ENCODE measurements around the gene SYNGR1.

Gene SYNGR1

DNA sequence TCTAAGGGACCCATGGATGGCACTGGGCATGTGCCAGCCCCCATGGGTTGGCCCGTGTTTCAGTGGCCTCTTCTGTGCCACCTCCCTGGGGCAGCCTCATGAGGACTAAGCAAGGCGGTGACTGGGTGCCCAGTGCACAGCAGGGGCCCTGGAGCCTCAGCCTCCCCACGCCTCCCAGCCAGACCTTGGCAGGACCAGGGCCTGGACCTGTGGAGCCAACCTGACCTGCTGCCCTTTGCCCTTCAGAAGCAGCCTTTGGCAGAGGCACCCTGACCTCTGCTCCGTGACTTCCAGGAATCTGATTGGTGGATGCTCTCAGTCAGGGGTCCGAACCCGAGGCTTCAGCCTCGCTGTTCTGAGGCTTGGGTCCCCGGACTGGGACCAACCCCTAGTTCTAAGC, 25.0 kb downstream of the SYNGR1 start:
- DNase-seq, result no peak

DNA sequence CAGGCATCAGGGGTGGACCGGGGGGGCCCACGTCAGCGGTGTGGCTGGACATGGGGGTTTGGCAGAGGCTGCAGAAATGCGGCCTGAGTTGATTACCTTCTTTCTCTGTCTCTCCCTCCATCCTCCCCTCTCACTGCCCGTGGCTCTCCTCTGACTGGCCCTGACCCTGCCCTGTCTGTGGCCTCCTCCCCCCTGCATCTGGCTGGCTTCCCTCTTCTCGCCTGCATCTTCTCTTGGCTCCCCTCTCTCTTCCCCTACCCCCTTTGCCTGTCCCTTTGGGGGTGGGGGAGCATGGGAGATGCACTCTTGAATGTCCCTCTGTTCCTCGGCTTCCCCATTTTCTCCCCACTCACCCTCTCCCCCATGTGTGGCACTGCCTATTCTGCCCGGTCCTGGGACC, 25.9 kb downstream of the SYNGR1 start:
- no peak for DNase-seq

DNA sequence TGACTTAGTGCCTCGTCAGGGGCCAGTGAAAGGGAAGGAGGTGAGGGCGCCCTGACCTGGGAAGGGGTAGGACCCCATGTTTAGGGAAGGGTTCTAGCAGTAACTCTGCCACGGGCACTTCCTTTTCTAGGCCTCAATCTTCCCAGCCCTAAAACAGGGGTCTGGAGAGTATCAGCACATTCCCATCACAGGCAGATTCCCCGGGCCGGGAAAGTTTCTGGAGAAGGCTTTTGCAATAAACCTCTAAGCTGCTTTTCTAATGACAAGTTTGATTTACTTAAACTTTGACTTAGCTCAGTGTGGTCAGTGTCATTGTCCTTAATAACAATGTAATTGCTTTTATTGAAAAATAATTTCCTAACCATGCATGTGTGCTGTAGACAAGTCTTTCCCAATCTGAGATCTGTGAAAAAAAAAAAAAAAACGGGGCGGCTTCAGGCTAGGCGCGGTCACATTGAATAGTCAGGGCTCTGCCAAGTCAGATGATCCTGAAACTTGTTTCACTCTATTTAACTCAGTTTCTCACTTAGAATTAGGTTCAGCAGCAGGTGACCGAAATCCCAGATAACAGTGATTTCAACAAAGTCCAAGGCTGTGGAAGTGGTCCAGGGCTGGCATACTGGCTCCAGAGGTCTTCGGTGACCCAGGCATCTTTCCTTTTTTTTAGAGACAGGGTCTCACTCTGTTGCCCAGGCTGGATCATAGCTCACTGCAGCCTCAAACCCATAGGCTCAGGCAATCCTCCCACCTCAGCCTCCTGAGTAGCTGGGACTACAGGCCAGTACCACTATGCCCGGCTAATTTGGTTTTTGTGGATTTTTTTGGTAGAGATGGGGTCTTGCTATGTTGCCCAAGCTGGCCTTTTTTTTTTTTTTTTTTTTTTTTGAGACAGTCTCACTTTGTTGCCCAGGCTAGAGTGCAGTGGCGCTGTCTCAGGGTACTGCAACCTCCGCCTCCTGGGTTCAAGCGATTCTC, 30.3 kb downstream of the SYNGR1 start:
- DNase-seq, result no peak

DNA sequence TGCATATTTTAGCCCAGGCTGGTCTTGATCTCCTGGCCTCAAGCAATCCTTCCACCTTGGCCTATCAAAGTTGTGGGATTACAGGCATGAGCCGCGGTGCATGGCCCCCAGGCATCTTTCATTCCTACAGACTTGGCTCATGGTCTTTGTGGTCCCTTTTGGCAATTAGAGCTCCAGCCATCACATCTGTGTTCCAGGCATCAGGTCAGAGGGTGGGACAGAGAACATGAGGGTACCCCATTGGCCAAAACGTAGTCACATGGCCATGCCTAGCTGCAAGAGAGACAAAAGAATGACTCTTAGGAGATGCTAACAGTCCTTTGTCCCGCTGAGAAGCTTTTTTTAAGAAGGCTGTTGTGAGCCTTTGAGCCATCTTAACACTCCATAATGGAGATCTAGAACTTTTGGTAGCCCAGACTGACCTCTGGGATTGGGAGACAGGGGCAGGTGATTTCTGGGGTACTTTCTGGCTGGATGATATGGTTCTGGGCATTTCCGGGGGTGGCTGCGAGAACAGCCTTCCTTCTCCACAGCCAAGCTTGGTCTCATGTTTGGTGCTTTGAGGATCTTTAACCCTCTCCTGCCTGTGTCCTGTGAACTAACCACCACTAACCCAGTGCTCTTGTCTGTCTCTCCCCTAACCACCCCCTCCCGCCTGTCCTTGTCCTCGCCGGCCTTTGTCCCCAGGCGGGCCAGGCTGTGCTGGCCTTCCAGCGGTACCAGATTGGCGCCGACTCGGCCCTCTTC, 31.4 kb downstream of the SYNGR1 start:
- DNase-seq, result no peak

DNA sequence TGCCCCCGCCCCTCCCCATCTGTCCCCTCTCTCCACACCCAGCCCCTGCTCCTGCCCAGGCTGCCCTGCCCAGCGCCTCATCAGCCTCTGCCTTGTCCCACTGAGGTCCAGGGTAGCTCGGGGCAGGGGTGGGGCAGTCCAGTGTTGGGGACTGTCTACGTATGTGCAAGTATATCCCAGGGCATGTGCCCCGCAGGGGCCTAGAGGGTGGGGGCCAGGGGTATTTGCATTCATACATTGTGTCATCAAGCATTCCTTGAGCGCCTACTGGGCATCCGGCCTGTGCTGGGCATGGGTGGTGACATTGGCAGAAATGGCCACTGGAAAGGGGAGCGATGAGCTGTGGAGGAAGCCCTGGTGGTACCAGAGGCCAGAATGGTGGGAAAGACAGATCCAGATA, 32.1 kb downstream of the SYNGR1 start:
- no peak for DNase-seq

DNA sequence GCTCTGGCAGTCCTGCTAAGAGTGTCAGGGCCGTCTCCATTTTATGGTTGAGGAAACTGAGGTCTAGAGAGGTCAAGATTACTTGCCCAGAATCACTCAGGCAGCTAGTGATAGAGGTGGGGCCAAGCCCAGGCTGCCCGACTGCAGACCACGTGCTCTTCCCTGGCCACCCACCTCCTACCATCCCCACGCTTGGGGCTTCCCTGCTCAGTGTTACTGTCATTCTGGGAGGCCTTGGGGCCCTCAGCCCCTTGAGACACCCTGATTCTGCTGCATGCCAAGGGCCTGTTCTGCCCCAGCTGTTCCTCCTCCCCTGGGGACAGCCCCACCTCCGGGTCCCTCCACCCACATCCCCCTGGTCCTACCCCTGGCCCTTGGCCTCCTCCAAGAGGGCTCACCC, 32.6 kb downstream of the SYNGR1 start:
- no peak for DNase-seq

DNA sequence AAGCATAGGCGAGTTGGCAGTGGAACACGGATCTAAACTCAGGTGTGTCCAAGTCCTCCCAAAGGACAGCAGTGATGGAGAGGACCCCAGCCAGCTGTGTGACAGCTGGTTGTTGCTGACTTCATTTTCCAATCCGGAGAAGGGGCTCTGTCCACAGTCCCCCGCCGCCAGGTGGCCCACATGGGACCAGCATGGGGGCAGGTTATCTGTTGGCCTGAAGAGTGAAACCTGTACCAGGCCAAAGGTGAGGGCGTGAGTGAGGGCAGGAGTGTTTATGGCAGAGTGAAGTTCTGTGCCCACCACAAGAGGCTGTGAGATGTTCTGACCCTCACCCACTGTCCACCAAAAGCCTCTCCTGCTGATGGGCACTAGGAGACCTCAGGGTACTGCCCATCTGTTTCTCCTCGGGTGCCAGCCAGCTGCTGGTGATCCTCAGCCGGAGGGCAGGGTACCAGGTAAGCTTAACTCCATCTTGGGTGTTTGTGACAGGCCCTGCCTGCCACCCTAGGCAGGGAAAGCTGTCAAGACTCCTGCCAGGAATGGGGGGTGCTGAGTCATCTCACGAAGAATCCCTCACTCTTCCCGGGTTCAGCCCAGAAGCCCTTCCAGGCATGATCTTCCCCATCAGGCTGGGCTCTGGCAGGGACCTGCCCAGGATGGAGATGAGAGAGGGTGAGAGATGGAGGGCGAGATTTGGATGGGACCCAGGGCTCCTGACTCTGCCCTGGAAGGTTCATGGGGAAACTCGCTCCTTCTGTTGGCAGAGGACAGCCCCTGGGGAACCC, 34.2 kb downstream of the SYNGR1 start:
- DNase-seq, result no peak

DNA sequence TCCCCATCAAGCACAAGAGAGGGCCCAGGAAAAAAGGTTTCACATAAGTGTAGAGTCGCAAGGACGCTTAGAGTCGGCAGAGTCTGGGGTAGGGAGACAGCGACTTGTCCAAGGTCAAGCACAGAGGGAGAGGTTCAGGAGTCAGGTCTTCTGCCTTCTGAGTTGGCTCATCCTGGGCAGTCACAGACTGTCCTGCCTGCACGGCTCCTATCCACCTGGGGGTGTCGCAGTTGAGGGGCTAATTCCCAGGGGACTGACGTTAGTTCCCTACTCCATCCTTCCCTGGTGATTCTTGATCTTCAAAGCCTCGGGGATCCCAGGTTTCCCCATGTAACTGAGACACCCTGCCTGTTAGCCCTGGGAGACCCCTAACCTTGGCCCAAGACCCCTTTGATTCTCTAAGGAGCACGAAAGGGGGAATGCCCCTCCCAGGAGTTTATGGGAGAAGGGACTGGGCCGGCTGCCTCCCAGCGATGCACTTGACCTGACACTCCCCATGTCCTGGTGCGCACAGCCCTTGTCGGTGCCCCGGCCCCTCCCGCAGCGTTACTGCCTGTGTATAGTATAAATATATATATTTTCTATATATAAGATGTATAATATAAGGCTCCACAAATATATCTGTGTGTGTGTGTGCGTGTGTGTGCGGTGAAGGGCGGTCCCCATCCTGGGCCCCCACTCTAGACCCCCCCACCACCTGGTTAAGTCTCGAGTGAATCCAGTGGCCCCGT, 35.1 kb downstream of the SYNGR1 start:
- DNase-seq, result peak; percentile 10

DNA sequence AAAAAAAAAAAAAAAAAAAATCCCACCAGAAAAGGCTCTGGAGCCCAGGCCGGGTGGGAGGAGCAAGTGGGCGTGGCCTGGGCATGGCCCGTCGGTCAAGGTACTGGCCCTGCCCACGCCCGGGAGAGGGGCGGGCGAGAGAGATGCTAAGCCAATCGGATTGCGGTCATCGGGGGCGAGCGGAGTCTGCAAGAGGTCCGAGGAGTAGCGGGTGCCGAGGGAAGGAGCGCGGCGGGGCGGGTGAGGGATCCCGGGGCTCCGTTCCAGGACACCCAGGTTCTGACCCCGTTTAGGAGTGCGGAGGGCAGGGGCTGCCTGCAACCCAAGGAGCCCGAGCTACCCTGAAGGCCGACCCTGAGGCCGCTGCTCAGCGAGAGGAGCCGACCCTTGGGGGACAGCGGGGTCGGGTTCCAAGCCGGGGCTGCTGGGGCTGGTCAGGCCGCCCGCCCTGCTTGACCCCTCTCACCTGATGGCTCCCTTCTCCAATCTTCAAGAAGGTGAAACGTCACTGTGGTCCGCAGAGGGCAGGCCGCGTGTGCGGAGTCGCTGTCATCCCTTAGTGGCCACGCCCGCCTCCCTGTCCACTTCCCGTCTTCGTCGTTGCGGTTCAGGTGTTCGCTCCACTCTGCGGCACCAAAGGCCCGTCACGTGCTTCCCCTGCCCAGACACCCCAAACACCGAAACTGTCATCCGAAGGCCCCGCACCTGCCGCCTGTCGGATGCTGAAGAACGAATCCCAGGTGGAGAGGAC, 38.6 kb downstream of the SYNGR1 start:
- DNase-seq, result peak; percentile 74

DNA sequence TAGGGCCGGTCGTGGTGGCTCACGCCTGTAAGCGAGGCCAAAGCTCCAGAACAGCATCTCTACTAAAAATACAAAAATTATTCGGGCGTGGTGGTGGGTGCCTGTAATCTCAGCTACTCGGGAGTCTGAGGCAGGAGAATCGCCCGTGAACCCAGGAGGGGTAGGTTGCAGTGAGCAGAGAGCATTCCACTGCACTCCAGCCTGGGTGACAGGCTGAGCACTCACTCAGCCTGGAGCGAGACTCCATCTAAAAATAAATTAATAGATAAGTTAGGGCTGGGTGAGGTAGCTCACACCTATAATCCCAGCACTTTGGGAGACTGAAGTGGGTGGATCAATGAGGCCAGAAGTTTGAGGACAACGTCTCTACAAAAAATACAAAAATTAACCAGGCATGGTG, 39.6 kb downstream of the SYNGR1 start:
- no peak for DNase-seq

DNA sequence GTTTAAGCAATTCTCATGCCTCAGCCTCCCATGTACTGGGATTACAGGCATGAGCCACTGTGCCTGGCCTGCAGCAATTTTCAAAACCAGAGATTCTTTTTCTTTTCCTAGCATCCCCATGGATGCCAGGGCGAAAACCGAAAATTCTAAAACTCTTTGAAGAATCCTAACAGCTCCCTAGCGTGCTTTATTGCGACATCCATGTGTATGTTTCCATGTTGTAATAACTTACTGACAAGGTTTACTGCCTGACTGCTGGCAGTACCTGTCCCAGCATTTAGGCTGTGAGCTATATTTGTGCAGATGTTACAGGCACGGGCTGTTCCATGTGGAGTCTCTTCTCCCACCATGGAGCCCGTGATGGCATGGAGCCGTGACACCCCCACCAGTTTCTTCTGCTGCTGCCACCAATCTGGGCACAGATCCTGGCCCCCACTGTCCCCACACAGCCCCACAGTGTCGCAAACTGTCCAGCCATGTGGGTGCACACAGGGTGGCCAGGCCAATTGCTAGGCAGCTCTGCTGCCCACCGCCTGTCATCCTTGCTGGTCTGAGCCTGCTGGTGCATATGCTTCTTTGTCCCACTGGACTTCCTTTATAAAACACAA, 42.7 kb downstream of the SYNGR1 start:
- no peak for DNase-seq

DNA sequence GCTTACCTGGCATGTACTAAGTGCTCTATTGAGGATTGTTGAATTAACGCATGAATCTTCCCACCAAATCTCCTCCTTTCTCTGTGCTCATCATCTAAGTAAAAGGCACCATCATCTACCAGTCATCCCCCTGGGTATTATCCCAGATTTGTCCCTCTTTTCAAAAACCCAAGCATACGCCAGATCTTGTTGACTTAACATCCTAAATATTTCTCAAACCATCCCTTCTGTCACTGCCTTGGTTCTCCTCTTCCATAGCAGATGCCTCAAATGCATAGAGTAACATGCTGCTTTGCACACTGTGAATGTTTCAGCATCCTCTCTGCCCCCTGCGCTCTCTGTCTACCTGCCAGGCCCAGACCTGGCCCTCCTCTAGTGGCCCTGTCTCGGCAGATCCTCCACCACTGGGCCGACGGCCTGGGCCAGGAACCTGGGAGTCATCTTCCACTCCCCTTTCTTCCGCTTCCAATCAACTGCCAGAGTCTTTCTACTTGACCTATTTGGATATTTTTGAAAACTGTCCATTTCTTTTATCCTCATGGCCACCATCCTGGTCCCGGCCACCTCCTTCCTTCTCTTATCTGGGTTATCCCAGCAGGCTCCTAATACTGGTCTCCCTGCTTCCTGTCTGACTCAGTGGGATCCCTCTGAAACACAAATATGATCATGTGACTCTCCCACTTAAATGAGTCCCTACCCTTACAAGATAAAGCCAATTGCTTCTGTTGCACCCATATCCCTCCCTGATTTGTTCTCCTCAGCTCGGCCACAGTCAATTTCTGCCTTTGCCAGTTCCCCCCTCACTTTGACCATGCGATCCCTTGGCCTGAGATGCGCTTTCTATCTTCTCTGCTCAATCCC, 46.4 kb downstream of the SYNGR1 start:
- no peak for DNase-seq

DNA sequence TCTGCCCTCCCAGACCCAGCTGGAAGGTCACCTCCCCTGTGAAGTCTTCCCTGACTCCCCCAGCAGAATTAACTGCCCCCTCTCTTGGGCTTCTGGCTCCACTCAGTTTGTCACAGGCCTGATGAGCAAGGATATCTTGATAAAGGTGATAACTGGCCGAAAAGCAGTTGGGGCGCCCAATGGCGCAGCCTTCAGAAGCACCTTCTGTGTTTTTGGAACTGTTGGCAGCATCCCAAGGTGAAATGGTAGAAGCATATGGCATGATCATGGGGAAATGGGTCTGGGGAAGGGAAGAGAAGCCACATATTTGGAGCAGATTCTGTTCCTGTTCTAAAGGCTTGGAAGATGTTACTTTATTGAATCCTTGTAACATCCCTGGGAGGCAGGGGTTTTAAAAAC, 47.0 kb downstream of the SYNGR1 start:
- DNase-seq, result no peak

DNA sequence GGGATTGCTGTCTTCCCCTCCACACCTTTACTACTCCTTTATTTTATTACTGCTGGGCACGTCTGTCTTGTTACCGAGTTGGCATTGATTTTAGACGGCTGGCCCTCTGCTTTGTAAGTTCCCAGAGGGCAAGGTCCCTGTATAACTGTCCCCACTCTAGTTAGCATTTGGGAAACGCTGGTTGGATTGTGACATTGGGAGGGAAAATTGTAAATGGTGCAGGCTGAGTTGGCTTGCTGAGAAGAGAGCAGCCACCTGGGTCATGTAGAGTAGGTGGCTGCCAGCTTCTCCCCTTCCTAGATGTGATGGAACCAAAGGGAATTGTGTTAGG, 51.5 kb downstream of the SYNGR1 start:
- no peak for DNase-seq

DNA sequence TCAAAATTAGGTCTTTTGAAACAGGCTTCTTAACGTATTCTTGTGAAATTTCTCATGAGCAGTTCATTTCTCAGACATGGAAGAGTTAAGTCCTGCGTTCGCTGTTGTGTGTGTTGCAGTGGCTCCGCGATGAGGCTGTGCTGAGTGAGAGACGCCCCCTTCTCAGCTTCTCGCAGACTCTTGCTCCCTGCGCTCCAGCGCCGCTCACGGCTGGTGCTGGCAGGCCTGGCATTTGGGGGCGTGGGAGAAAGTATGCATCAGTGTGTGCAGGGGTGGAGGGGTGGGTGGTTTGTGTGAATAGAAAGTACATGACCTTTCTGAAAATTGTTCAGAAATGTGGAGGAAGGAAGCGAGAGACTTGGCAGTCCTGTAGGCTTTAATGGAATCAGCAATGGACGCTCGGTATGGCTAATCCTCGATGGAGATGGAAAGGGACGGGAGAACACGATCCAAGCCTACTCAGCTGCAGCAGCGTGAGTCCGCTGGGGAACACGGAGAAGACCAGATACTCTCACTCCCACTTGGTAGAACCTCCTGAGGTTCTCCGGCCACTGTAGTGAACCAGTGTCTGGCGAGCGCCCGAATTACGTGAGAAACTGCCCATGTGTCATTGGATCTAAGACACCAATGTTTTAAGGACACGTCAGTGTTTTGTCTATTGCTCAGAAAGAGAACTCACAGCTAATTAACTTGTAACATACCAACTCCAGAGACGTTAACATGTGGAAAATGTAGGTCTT, 55.7 kb downstream of the SYNGR1 start:
- no peak for DNase-seq

DNA sequence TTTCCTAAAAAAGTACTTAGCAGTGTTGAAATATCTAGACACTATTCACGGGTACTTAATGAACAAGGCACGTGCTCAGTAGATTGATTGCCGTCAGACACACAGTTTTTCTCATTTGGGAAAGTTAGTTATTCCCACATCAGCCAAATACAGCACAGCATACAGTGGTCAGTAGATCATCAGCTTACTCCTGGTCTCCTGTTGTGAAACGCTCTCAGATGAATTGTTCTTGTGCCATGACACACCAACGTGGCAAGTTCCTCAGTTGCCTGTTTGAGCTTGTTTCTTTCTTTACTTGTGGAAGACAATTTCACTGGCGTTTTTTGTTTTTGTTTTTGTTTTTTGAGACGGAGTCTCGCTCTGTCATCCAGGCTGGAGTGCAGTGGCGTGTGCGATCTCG, 58.4 kb downstream of the SYNGR1 start:
- no peak for DNase-seq

DNA sequence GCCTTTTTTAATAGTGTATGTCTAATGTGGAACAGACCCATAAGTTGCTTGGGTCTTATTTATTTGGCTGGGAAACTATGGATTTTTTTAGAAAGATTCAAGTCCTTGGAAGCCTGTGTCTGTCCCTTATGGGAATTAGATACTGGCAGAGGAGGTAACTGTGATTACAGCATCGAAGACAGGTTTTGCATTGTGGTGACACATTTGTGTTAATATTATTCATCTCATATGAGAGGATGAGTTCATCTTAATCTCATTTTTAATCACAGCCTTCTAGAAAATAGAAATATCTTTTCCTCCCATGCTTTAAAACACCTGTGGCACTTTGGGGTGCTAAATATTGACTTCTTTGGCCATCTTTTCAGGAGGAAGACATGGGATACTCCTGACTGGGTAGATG, 59.0 kb downstream of the SYNGR1 start:
- DNase-seq, result no peak

DNA sequence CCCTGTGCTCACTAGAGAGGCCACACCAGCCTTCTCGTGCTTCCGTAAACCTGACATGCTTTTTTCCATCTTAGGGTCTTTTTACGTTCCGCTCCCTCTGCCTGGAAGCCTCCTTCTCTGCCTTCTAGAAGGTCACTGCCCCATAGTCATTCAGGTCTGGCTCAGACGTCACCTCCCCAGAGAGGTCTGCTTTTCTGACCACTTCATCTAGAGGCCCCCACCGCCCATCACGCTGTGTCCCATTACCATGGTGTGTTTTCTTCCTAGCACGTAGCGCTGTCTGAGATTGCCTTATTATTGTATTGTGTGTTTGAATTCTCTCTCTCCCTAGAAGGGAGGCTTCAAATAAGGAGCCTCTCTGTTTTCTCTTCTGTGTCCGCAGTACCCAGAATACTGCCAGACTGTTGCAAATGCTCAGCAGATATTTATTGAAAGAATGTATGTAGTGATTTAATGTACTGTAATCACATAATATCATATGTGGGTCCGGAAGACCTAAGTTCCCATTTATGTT, 59.8 kb downstream of the SYNGR1 start:
- DNase-seq, result no peak

DNA sequence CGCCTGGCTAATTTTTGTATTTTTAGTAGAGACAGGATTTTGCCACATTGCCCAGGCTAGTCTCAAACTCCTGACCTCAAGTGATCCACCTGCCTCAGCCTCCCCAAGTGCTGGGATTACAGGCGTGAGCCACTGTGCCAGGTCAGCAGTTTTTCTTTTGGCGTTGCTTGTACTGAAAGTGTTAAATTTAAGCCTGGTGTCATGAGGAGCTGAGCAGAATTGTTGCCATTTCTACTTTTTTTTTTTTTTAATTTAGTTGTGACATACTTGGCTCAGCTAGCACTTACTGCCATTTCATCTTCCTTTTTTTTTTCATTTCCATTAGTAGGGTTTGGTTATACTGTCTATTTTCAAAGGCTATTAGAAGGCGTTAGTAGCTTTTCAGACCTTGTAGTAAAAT, 60.5 kb downstream of the SYNGR1 start:
- DNase-seq, result no peak

Data from NCI-H1092 (cell line).